A549 treated with AZD2906 at 1 μM for 4 hours (cell line): ENCODE measurements around the gene ATP6AP2. TPM values are rescaled to one million over a fixed set of nuclear protein-coding genes. Genes with fewer than 3 reads are reported as not detected.

Experiments used
- total RNA-seq: library from RNA; stranded (reverse); fragments of 200-300 nt; extraction: Qiagen RNA extraction; gene quantifications from 5 replicates; pipeline ENCODE4 v1.2.3, GENCODE V29; 2022

ATP6AP2 gene
- 121 to 158 TPM (median 135 TPM) in 5 replicates for total RNA-seq

DNA sequence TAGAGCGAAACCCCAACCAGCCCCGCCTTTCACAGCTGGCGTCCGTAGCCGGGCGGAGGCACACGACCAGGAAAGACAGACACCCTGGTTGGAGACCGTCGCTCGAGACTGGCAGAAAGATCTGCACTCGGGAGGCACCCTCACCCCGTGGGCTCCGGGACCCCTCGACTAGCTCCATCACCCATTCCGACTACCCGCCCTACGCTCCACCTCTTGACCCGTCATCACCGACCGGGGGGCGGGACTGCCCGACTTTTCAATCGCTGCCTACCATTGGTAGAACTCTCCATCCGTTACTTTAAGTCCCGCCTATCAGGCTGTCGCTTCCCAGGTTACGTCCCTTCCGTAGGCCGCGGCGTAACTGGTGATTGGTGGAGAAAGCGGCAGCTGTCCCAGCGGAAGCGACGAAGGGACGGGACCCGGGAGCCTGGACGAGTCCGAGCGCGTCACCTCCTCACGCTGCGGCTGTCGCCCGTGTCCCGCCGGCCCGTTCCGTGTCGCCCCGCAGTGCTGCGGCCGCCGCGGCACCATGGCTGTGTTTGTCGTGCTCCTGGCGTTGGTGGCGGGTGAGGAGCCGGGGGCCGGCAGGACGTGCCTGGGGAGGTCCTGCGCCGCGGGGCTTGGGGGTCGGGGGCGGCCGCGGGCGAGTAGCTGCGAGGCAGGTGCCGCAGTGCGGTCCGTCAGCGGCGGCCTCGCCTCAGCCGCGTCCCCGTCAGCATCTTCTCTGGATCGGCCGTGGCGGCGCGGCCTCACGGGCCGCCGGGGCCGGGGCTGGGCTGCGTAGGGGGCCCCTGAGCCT, at the start of gene ATP6AP2:
ATP6AP2 (plus strand) TSS at position 434 of the 799 bp plus-strand sequence; CDS start at position 530, 96 bp downstream.

GRCh38 chrX:40623139-40623536, 42.4 kb downstream of the ATP6AP2 start, which contains the start of gene MPC1L:
MPC1L (plus strand) TSS chrX:40623428; CDS start chrX:40623566, 138 bp downstream.

DNA sequence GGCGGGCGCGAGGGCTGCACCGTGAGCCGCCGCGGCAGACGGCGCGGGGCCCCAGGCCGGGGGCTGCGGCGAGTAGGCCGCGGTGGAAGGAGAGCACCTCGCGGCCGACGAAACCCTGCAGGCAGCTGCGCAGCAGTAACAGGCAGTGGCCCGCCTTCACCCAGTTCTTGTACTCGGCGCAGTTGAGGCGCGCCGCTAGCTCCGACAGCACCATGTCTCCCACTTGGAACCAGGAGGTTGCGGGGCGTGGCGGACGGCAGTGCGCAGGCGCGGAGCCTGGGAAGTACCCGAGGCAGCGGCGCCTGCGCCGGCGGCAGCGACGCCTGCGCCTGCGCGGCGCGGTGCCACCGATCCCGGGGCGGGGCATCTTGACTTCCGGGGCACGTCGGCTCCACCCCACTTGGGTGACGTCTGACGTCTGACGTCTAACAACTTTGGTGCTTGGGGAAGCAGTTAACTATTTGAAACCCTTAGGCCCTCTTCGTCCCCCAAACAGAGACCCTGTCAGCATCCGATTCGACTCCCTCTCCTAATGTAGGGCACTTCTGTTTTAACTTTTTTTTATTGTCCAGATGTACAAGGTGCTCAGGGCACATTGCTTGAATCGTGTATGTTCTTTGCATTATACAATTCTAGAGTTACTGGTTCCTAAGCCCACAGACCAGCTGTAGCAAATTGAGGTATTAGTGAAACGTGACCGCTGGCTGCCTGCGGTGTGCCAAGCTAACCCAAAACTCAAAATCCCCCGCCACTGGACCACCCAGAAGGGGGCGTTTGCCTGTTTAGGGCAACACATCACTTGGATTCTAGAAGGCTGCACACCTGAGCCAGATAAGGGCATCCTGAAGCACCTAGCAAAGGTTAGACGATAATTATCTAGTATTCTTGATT, 66.8 kb downstream of the ATP6AP2 start, which contains the start of gene CXorf38:
CXorf38 (minus strand) TSS at position 255 of the 891 bp plus-strand sequence; CDS start at position 214, 41 bp downstream.

Other genes with a start within 250 kb of the ATP6AP2 start
- not detected in 5 replicates for gene MPC1L, start 42.5 kb downstream of the ATP6AP2 start, total RNA-seq
- gene CXorf38, start 66.6 kb downstream of the ATP6AP2 start, total RNA-seq = 9.3 to 12.4 TPM (median 10.7 TPM) in 5 replicates
- gene MED14, start 154.6 kb downstream of the ATP6AP2 start, total RNA-seq = 17.0 to 23.3 TPM (median 20.9 TPM) in 5 replicates